ENCODE results near the gene LACTB. TPM values are rescaled to one million over a fixed set of nuclear protein-coding genes. Genes with fewer than 3 reads are reported as not detected.

Gene LACTB
- polyA plus RNA-seq, 1 donor from 2014 or later: 24.3 TPM

DNA sequence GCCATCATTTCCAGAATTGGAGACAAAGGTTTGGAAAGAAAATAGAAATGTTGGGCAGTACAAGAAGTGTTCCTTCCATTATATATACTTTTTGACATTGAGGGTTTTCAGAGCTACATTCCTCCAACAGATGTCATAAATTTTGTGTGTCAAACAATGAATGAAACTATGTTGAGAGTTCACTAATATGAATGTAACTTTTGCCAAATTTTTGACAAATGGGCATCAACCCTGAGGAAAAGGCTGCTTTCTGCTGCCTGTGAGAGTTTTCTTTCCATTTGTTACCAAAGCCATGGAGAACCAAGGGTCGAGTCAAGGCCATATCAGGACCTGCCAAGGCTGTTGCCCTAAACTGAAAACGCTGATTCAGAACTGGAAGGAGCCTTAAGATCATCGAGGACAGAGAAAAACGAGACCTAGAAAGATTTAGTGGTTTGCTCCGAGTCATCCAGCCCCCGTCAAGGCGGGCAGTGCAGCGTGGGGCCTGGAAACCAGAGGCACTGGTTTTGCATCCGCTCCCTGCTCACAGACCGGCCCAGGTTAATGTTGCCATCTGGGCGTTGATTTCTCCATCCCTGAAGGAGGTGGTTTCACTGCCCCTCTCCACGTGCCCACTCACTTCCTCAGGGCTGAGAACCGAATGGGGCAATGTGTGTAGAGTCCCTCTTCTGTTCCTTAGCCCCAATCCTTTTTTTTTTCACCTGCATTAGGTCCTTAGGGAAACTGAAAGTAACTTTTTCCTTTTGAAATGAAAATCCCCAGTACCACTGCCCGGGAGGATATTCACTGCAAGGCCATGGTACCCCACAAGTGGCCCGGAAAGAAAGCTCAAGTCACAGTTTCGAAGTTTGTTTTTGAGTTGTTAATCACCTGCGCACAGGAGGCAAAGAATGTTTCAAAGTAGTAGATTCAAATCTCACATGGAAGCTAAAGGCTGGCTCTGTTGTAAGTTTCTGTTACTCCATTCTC is 46.4 kb upstream of the LACTB start:
- Histone ChIP-seq H3K4me2 (ENCODE audit: low read length) (no peak overlapping the region), H3K79me2 (replicated peaks; ENCODE audit: insufficient read depth, low read length) (no peaks in the 10 kb centered on the region), H4K20me1 (ENCODE audit: insufficient read depth) (no peaks in the 10 kb centered on the region), H3K9me2 (ENCODE audit: insufficient read depth, low read length) (no peaks in the 10 kb centered on the region), H3K9ac (ENCODE audit: low read length) (no peak overlapping the region), H3K27ac (ENCODE audit: low read length) (no peak overlapping the region), H3F3A (ENCODE audit: insufficient read depth, low read length, poor library complexity, severe bottlenecking) (no peaks in the 10 kb centered on the region), H3K36me3 (ENCODE audit: insufficient read depth, low read length) (no peaks in the 10 kb centered on the region), H3K27me3 (ENCODE audit: insufficient read depth, low read depth, low read length) (no peaks in the 10 kb centered on the region), H3K9me3 (ENCODE audit: low read length) (no peaks in the 10 kb centered on the region), H3K4me3 (ENCODE audit: low read length) (no peak overlapping the region), H2AFZ (ENCODE audit: low read depth, low read length) (no peak overlapping the region)
- TF ChIP-seq POLR2AphosphoS5 (IDR thresholded peaks at IDR 0.05) (no peak), MXI1 (conservative IDR thresholded peaks at IDR 0.05; ENCODE audit: poor library complexity, severe bottlenecking) (no peak), TAF1 (IDR thresholded peaks at IDR 0.05; ENCODE audit: low read depth) (no peak), EZH2 (IDR thresholded peaks at IDR 0.05; ENCODE audit: borderline replicate concordance, insufficient read depth, low read length, poor library complexity, severe bottlenecking) (no peak), RAD21 (conservative IDR thresholded peaks at IDR 0.05) (no peak), EP300 (conservative IDR thresholded peaks at IDR 0.05; ENCODE audit: poor library complexity, severe bottlenecking) (no peak)
- TF ChIP-seq, protein P1, sequence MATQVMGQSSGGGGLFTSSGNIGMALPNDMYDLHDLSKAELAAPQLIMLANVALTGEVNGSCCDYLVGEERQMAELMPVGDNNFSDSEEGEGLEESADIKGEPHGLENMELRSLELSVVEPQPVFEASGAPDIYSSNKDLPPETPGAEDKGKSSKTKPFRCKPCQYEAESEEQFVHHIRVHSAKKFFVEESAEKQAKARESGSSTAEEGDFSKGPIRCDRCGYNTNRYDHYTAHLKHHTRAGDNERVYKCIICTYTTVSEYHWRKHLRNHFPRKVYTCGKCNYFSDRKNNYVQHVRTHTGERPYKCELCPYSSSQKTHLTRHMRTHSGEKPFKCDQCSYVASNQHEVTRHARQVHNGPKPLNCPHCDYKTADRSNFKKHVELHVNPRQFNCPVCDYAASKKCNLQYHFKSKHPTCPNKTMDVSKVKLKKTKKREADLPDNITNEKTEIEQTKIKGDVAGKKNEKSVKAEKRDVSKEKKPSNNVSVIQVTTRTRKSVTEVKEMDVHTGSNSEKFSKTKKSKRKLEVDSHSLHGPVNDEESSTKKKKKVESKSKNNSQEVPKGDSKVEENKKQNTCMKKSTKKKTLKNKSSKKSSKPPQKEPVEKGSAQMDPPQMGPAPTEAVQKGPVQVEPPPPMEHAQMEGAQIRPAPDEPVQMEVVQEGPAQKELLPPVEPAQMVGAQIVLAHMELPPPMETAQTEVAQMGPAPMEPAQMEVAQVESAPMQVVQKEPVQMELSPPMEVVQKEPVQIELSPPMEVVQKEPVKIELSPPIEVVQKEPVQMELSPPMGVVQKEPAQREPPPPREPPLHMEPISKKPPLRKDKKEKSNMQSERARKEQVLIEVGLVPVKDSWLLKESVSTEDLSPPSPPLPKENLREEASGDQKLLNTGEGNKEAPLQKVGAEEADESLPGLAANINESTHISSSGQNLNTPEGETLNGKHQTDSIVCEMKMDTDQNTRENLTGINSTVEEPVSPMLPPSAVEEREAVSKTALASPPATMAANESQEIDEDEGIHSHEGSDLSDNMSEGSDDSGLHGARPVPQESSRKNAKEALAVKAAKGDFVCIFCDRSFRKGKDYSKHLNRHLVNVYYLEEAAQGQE (IDR thresholded peaks at IDR 0.05; ENCODE audit: borderline replicate concordance): no peak
- TF ChIP-seq, protein P2, sequence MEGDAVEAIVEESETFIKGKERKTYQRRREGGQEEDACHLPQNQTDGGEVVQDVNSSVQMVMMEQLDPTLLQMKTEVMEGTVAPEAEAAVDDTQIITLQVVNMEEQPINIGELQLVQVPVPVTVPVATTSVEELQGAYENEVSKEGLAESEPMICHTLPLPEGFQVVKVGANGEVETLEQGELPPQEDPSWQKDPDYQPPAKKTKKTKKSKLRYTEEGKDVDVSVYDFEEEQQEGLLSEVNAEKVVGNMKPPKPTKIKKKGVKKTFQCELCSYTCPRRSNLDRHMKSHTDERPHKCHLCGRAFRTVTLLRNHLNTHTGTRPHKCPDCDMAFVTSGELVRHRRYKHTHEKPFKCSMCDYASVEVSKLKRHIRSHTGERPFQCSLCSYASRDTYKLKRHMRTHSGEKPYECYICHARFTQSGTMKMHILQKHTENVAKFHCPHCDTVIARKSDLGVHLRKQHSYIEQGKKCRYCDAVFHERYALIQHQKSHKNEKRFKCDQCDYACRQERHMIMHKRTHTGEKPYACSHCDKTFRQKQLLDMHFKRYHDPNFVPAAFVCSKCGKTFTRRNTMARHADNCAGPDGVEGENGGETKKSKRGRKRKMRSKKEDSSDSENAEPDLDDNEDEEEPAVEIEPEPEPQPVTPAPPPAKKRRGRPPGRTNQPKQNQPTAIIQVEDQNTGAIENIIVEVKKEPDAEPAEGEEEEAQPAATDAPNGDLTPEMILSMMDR (IDR thresholded peaks at IDR 0.05; ENCODE audit: poor library complexity, severe bottlenecking): no peak

DNA sequence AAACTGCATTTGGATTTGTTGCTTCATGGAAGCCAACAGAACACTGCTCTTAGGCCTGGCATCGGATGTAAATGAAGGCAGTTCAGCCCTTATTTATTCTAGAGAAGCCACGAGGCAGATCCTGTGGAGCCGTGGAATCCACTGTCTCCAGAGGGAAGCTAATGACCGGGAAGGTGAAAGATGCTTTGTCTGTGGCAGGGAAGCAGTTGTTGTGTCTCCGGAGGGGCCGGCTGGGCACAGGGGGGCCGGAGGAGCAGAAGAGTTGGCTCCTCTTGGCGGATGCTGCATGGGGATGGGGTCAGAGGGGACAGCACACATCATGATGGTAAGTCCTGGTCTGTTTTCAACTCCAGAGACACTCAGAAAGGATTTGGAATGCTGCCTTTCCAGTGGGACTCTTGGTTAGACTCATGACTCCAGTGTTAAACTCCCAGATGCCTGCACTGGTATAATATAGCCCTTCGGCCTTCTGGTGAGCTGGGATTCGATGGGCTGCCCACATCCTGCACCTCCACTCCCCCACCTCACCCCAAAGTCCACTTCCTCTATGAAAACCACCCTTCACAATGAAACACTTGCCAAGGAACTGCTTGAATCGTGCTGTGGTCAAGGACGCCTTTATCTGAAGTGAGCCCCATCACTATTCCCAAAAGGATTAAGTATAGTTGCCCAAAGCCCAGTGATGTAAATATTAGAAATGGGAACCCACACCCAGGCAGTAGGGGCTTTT is 45.5 kb upstream of the LACTB start:
- Histone ChIP-seq H2AFZ (ENCODE audit: low read depth, low read length) (no peak overlapping the region), H3K9me2 (ENCODE audit: insufficient read depth, low read length) (no peaks in the 10 kb centered on the region), H3K4me3 (ENCODE audit: low read length) (no peak overlapping the region), H3K9ac (ENCODE audit: low read length) (no peak overlapping the region), H3K36me3 (ENCODE audit: insufficient read depth, low read length) (no peaks in the 10 kb centered on the region), H3K27ac (ENCODE audit: low read length) (no peak overlapping the region), H3K79me2 (replicated peaks; ENCODE audit: insufficient read depth, low read length) (no peaks in the 10 kb centered on the region), H3K9me3 (ENCODE audit: low read length) (no peaks in the 10 kb centered on the region), H3K4me2 (ENCODE audit: low read length) (no peak overlapping the region), H4K20me1 (ENCODE audit: insufficient read depth) (no peaks in the 10 kb centered on the region), H3F3A (ENCODE audit: insufficient read depth, low read length, poor library complexity, severe bottlenecking) (no peaks in the 10 kb centered on the region), H3K27me3 (ENCODE audit: insufficient read depth, low read depth, low read length) (no peaks in the 10 kb centered on the region)
- TF ChIP-seq EZH2 (IDR thresholded peaks at IDR 0.05; ENCODE audit: borderline replicate concordance, insufficient read depth, low read length, poor library complexity, severe bottlenecking) (no peak), RAD21 (conservative IDR thresholded peaks at IDR 0.05) (no peak), POLR2AphosphoS5 (IDR thresholded peaks at IDR 0.05) (no peak), EP300 (conservative IDR thresholded peaks at IDR 0.05; ENCODE audit: poor library complexity, severe bottlenecking) (no peak)
